ENCODE results near the gene ZNF92.

- no peak for TF ChIP-seq PBX3 (CRISPR knock-in tag; IDR thresholded peaks at IDR 0.05)
- no peak for TF ChIP-seq CTCF (tag by site-specific recombination; IDR thresholded peaks at IDR 0.05)
- TF ChIP-seq SP2 (tag by site-specific recombination; IDR thresholded peaks at IDR 0.05): no peak
- TF ChIP-seq ZNF24 (tag by site-specific recombination; IDR thresholded peaks at IDR 0.05): no peak
- TF ChIP-seq ZNF600 (tag by site-specific recombination; IDR thresholded peaks at IDR 0.05): no peak
These were observed 56.1 kb downstream of the ZNF92 start for GRCh38 chr7:65429642-65430343.

Data from HEK293 (cell line).